Measurements from ENCODE around the gene FBXL17. TPM values are rescaled to one million over a fixed set of nuclear protein-coding genes. Genes with fewer than 3 reads are reported as not detected.

Gene FBXL17
- total and polyA plus RNA-seq, 2 of the 4 experiments (the other 2 are of a cell fraction): 3.9 to 8.1 TPM

DNA sequence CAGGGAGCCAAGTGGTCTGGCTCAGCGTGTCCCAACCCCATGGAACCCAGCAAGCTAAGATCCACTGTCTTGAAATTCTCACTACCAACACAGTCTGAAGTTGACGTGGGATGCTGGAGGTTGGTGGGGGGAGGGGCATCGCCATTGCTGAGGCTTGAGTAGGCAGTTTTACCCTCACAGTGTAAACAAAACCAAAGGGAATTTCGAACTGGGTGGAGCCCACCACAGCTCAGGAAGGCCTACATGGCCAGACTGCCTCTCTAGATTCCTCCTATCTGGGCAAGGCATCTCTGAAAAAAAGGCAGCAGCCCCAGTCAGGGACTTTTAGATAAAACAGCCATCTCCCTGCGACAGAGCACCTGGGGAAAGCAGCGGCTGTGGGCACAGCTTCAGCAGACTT is 17.1 kb upstream of the FBXL17 start:
- H3K27me3 ChIP-seq (ENCODE audit: control insufficient read depth, insufficient read depth, low read length): no peaks in the 10 kb centered on the region
- no peak overlapping the region for H2BK120ac ChIP-seq (ENCODE audit: low read depth, low read length)
- H4K5ac ChIP-seq (ENCODE audit: low read depth, low read length): no peak overlapping the region
- no peak overlapping the region for H2AK5ac ChIP-seq (ENCODE audit: low read depth, low read length)
- ATAC-seq (ENCODE audit: low read depth) (no peak), DNase-seq (no peak)
- no peaks in the 10 kb centered on the region for H3K79me1 ChIP-seq (ENCODE audit: low read depth in 1 of 2, low read length in 2 of 2)
- ChIA-PET CTCF (no interaction called here), POLR2A (ENCODE audit: unreplicated experiment) (no interaction called here)
- no peak overlapping the region for H4K8ac ChIP-seq (ENCODE audit: low read depth in 2 of 2, low read length in 2 of 2)
- TF ChIP-seq FOS (IDR thresholded peaks at IDR 0.05; ENCODE audit: low read depth, low read length) (no peak), NFE2L2 (IDR thresholded peaks at IDR 0.05; ENCODE audit: low read depth, low read length) (no peak), CEBPB (IDR thresholded peaks at IDR 0.05; ENCODE audit: low read depth, low read length) (no peak), MXI1 (IDR thresholded peaks at IDR 0.05; ENCODE audit: borderline replicate concordance, low read depth, low read length) (no peak), CHD1 (IDR thresholded peaks at IDR 0.05; ENCODE audit: low read depth, low read length) (no peak), RAD21 (IDR thresholded peaks at IDR 0.05; ENCODE audit: low read length) (no peak), CTCF (conservative IDR thresholded peaks at IDR 0.05; ENCODE audit: low read depth, low read length) (no peak), POLR2A (IDR thresholded peaks at IDR 0.05; ENCODE audit: low read depth, low read length) (no peak), SMC3 (IDR thresholded peaks at IDR 0.05; ENCODE audit: low read depth, low read length) (no peak), RFX5 (IDR thresholded peaks at IDR 0.05; ENCODE audit: low read depth, low read length) (no peak), BHLHE40 (IDR thresholded peaks at IDR 0.05; ENCODE audit: low read depth, low read length) (no peak), USF2 (IDR thresholded peaks at IDR 0.05; ENCODE audit: low read depth, low read length) (no peak), MAZ (IDR thresholded peaks at IDR 0.05; ENCODE audit: borderline replicate concordance, low read depth, low read length) (no peak), ELK1 (IDR thresholded peaks at IDR 0.05; ENCODE audit: borderline replicate concordance, low read depth, low read length) (no peak), RCOR1 (IDR thresholded peaks at IDR 0.05; ENCODE audit: insufficient replicate concordance, low read length) (no peak), MAFK (IDR thresholded peaks at IDR 0.05; ENCODE audit: low read depth, low read length) (no peak)
- WGBS, 2 experiments (ENCODE audit: extremely low coverage in 2 of 2, insufficient read length in 1 of 2): 70% methylated on average over 3 of the region's 6 CpGs; no CpG with 5 or more reads in 1 of the 2 experiments
- H4K20me1 ChIP-seq (ENCODE audit: insufficient read depth, low read length): no peaks in the 10 kb centered on the region
- no peak overlapping the region for H2AFZ ChIP-seq (replicated peaks; ENCODE audit: low read length, poor library complexity)
- no peak overlapping the region for H3K4me2 ChIP-seq (ENCODE audit: low read depth, low read length)
- no peak overlapping the region for H3K18ac ChIP-seq (ENCODE audit: low read depth, low read length)
- no peak overlapping the region for H3K27ac ChIP-seq (ENCODE audit: insufficient read depth, low read length)
- H3K9me3 ChIP-seq (ENCODE audit: control insufficient read depth, insufficient read depth, low read length): no peaks in the 10 kb centered on the region
- no peak overlapping the region for H2BK20ac ChIP-seq (ENCODE audit: low read depth, low read length)
- H3K4me1 ChIP-seq (ENCODE audit: control insufficient read depth, insufficient read depth, low read length): no peaks in the 10 kb centered on the region
- no TSS peak for BruUV-seq (replicated peaks)
- no peak overlapping the region for H2BK15ac ChIP-seq (ENCODE audit: low read depth, low read length)
- H3K9me1 ChIP-seq (ENCODE audit: insufficient read depth, low read length): no peaks in the 10 kb centered on the region
- H3K56ac ChIP-seq (ENCODE audit: extremely low read depth, insufficient read depth, low read length): no peak overlapping the region
- H3K14ac ChIP-seq (replicated peaks; ENCODE audit: low read depth, low read length): no peak overlapping the region
- intact Hi-C loops (cut with micrococcal nuclease) (no loop called here), in situ Hi-C loops (cut with MboI; ENCODE audit: low sequenced_read_pairs) (no loop called here), dilution Hi-C loops (cut with HindIII; ENCODE audit: low sequenced_read_pairs, unreplicated experiment) (no loop called here)
- H3K4ac ChIP-seq (ENCODE audit: low read depth, low read length): no peak overlapping the region
- no peak overlapping the region for H4K91ac ChIP-seq (ENCODE audit: insufficient read depth, low read depth, low read length)
- H2BK5ac ChIP-seq (ENCODE audit: low read depth, low read length, poor library complexity, severe bottlenecking): no peak overlapping the region
- no peak overlapping the region for H3K9ac ChIP-seq (ENCODE audit: low read depth, low read length)
- no peak overlapping the region for H3K4me3 ChIP-seq (ENCODE audit: insufficient read depth, low read depth, low read length)
- H3K36me3 ChIP-seq (ENCODE audit: control insufficient read depth, insufficient read depth, low read length): no peaks in the 10 kb centered on the region
- H2AK9ac ChIP-seq (replicated peaks; ENCODE audit: low read depth, low read length, poor library complexity): no peak overlapping the region
- no peak overlapping the region for H3K23ac ChIP-seq (ENCODE audit: low read depth, low read length)

All from IMR-90 (cell line).